WTC11 (cell line): ENCODE results near the gene DNAJC2. TPM values are rescaled to one million over a fixed set of nuclear protein-coding genes. Genes with fewer than 3 reads are reported as not detected.

Experiments
- ATAC-seq: fragments of 200-7000 bp; cut with Tn5 transposase; 2 replicates; pipeline ENCODE4 v1.10.0; 2021; ENCODE audit warnings: mild to moderate bottlenecking, moderate library complexity
- CTCF ChIA-PET: fragments of 300-600 bp; sonication (Branson Sonifier 250); formaldehyde crosslinking; loops from one replicate; lab custom pipeline; 2021; ENCODE audit warnings: antibody characterized with exemption; lab: Charles Lee
- POLR2A ChIA-PET: fragments of 350-600 bp; sonication (Branson Sonifier 250); formaldehyde crosslinking; loops from one replicate; lab custom pipeline; 2021; ENCODE audit warnings: antibody characterized with exemption; lab: Charles Lee
- DNase-seq: peaks from one replicate; pipeline ENCODE4 v3.0.0; 2021; ENCODE audit warnings: low spot score
- H3K27ac Mint-ChIP-seq: 2 replicates; pipeline ENCODE4 v1.8.0; 2021; ENCODE audit warnings: mixed read lengths
- H3K27me3 Mint-ChIP-seq: 2 replicates; pipeline ENCODE4 v1.8.0; 2021; ENCODE audit warnings: low read depth, mild to moderate bottlenecking, moderate library complexity, mixed read lengths
- H3K36me3 Mint-ChIP-seq: 2 replicates; pipeline ENCODE4 v1.8.0; 2021; ENCODE audit warnings: mixed read lengths
- H3K4me1 Mint-ChIP-seq: 2 replicates; pipeline ENCODE4 v1.8.0; 2022; ENCODE audit warnings: mixed read lengths
- H3K4me3 Mint-ChIP-seq: 2 replicates; pipeline ENCODE4 v1.8.0; 2021; ENCODE audit warnings: mild to moderate bottlenecking, moderate library complexity, mixed read lengths
- H3K9me3 Mint-ChIP-seq: 2 replicates; pipeline ENCODE4 v1.8.0; 2021; ENCODE audit warnings: mixed read lengths
- ATF1 ChIP-seq: sonication (generic); formaldehyde crosslinking; IDR thresholded peaks from 2 replicates; pipeline ENCODE4 v1.8.1; 2023; ENCODE audit warnings: mild to moderate bottlenecking, moderate library complexity, missing genetic modification reagents
- CREM ChIP-seq: sonication (generic); formaldehyde crosslinking; IDR thresholded peaks from 2 replicates; pipeline ENCODE4 v1.8.1; 2022; ENCODE audit warnings: mild to moderate bottlenecking, missing genetic modification reagents, moderate library complexity
- CTCF ChIP-seq: fragments of 200-600 bp; IDR thresholded peaks from 2 replicates; pipeline ENCODE4 v1.8.0; 2022; ENCODE audit warnings: antibody characterized with exemption
- E2F5 ChIP-seq: sonication (generic); formaldehyde crosslinking; IDR thresholded peaks from 2 replicates; pipeline ENCODE4 v1.8.1; 2022; ENCODE audit warnings: mild to moderate bottlenecking, moderate library complexity, missing genetic modification reagents
- ELF4 ChIP-seq: sonication (generic); formaldehyde crosslinking; IDR thresholded peaks from 2 replicates; pipeline ENCODE4 v1.8.1; 2022; ENCODE audit warnings: low read depth, mild to moderate bottlenecking, moderate library complexity, missing genetic modification reagents
- ESRRA ChIP-seq: sonication (generic); formaldehyde crosslinking; IDR thresholded peaks from 2 replicates; pipeline ENCODE4 v1.8.1; 2022; ENCODE audit warnings: mild to moderate bottlenecking, missing genetic modification reagents, borderline replicate concordance
- ETV6 ChIP-seq: sonication (generic); formaldehyde crosslinking; IDR thresholded peaks from 2 replicates; pipeline ENCODE4 v1.8.1; 2022; ENCODE audit warnings: mild to moderate bottlenecking, missing genetic modification reagents
- FOXK1 ChIP-seq: sonication (generic); formaldehyde crosslinking; IDR thresholded peaks from 2 replicates; pipeline ENCODE4 v1.8.0; 2022; ENCODE audit warnings: mild to moderate bottlenecking, moderate library complexity, missing genetic modification reagents
- FOXP1 ChIP-seq: sonication (generic); formaldehyde crosslinking; IDR thresholded peaks from 2 replicates; pipeline ENCODE4 v1.8.0; 2022; ENCODE audit warnings: missing genetic modification reagents, mild to moderate bottlenecking, moderate library complexity, borderline replicate concordance
- GABPB1 ChIP-seq: sonication (generic); formaldehyde crosslinking; IDR thresholded peaks from 2 replicates; pipeline ENCODE4 v1.8.1; 2023; ENCODE audit warnings: mild to moderate bottlenecking, missing genetic modification reagents
- HMGA2 ChIP-seq: fragments of 250-450 bp; sonication (Bioruptor Pico); IDR thresholded peaks from 2 replicates; pipeline ENCODE4 v1.4.0; 2021; ENCODE audit warnings: mild to moderate bottlenecking, moderate library complexity
- KAT7 ChIP-seq: sonication (generic); formaldehyde crosslinking; IDR thresholded peaks from 2 replicates; pipeline ENCODE4 v1.8.1; 2023; ENCODE audit warnings: missing genetic modification reagents, mild to moderate bottlenecking, borderline replicate concordance
- NFATC4 ChIP-seq: fragments of 250-450 bp; sonication (Bioruptor Pico); IDR thresholded peaks from 2 replicates; pipeline ENCODE4 v1.9.0; 2021; ENCODE audit warnings: mild to moderate bottlenecking
- NFE2L1 ChIP-seq: sonication (generic); formaldehyde crosslinking; IDR thresholded peaks from 2 replicates; pipeline ENCODE4 v1.8.1; 2023; ENCODE audit warnings: missing genetic modification reagents
- SMAD3 ChIP-seq: sonication (generic); formaldehyde crosslinking; IDR thresholded peaks from 2 replicates; pipeline ENCODE4 v1.8.0; 2022; ENCODE audit warnings: missing genetic modification reagents, mild to moderate bottlenecking, borderline replicate concordance
- ZNF232 ChIP-seq: sonication (generic); formaldehyde crosslinking; IDR thresholded peaks from 2 replicates; pipeline ENCODE4 v1.8.0; 2022; ENCODE audit warnings: mild to moderate bottlenecking, missing genetic modification reagents
- ZNF416 ChIP-seq: fragments of 250-450 bp; sonication (Bioruptor Pico); IDR thresholded peaks from 2 replicates; pipeline ENCODE4 v1.9.0; 2021; ENCODE audit warnings: mild to moderate bottlenecking, inconsistent platforms
- ZSCAN18 ChIP-seq: fragments of 250-450 bp; sonication (Bioruptor Pico); IDR thresholded peaks from 2 replicates; pipeline ENCODE4 v2.1.2; 2022; ENCODE audit warnings: mild to moderate bottlenecking, moderate library complexity
- total RNA-seq: library from RNA; stranded (reverse); gene quantifications from 3 replicates; pipeline ENCODE4 v1.2.3, GENCODE V29; 2021
- TF ChIP-seq, protein P1 (sequence below): sonication (generic); formaldehyde crosslinking; IDR thresholded peaks from 2 replicates; pipeline ENCODE4 v1.8.1; 2023; ENCODE audit warnings: mild to moderate bottlenecking, moderate library complexity, missing genetic modification reagents
- TF ChIP-seq, protein P2 (sequence below): sonication (generic); formaldehyde crosslinking; IDR thresholded peaks from 2 replicates; pipeline ENCODE4 v1.8.1; 2023; ENCODE audit warnings: mild to moderate bottlenecking, missing genetic modification reagents
- TF ChIP-seq, protein P3 (sequence below): fragments of 250-450 bp; sonication (Bioruptor Pico); IDR thresholded peaks from 2 replicates; pipeline ENCODE4 v1.9.0; 2021; ENCODE audit warnings: mild to moderate bottlenecking, borderline replicate concordance

The DNAJC2 gene
- total RNA-seq, 1 experiment from 2014 or later: 39.7 TPM

- TF ChIP-seq ESRRA (CRISPR knock-in tag) (no peak), NFE2L1 (CRISPR knock-in tag) (no peak)
- TF ChIP-seq, protein P1, sequence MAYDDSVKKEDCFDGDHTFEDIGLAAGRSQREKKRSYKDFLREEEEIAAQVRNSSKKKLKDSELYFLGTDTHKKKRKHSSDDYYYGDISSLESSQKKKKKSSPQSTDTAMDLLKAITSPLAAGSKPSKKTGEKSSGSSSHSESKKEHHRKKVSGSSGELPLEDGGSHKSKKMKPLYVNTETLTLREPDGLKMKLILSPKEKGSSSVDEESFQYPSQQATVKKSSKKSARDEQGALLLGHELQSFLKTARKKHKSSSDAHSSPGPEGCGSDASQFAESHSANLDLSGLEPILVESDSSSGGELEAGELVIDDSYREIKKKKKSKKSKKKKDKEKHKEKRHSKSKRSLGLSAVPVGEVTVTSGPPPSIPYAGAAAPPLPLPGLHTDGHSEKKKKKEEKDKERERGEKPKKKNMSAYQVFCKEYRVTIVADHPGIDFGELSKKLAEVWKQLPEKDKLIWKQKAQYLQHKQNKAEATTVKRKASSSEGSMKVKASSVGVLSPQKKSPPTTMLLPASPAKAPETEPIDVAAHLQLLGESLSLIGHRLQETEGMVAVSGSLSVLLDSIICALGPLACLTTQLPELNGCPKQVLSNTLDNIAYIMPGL: no peak
Measured at GRCh38 chr7:103297837-103298179, 46.8 kb downstream of the DNAJC2 start (continued).

- ChIA-PET POLR2A (no interaction called here), CTCF (no interaction called here)
- H3K9me3 Mint-ChIP-seq: peaks cover 7% of the 10 kb centered on the region
- H3K27ac Mint-ChIP-seq: peak within 1 kb of the TSS; percentile 78
- H3K4me1 Mint-ChIP-seq: peaks cover 17% of the 10 kb centered on the region
- H3K27me3 Mint-ChIP-seq: peaks cover 13% of the 10 kb centered on the region
- peak within 1 kb of the TSS; percentile 87 for H3K4me3 Mint-ChIP-seq
- ATAC-seq (peak; percentile 94), DNase-seq (peak; percentile 96)
- H3K36me3 Mint-ChIP-seq: peaks cover 28% of the 10 kb centered on the region
- TF ChIP-seq ETV6 (CRISPR knock-in tag) (peak; percentile 93), ZNF232 (no peak), FOXP1 (CRISPR knock-in tag) (peak; percentile 53; the same call in 1 of the 2 replicates), ATF1 (CRISPR knock-in tag) (no peak), CTCF (peak; percentile 95), SMAD3 (peak; percentile 16; the same call in 1 of the 2 replicates), KAT7 (CRISPR knock-in tag) (0 out of 2 replicates have a peak, but pooled peaks have one; percentile 52), ZSCAN18 (CRISPR knock-in tag) (no peak), CREM (CRISPR knock-in tag) (peak; percentile 68; the same call in 1 of the 2 replicates), ZNF416 (CRISPR knock-in tag) (no peak), NFATC4 (CRISPR knock-in tag) (no peak), FOXK1 (CRISPR knock-in tag) (peak; percentile 76), ELF4 (CRISPR knock-in tag) (0 out of 2 replicates have a peak, but pooled peaks have one; percentile 63), GABPB1 (CRISPR knock-in tag) (peak; percentile 92), E2F5 (peak; percentile 52; the same call in 1 of the 2 replicates), HMGA2 (CRISPR knock-in tag) (no peak), ESRRA (CRISPR knock-in tag) (0 out of 2 replicates have a peak, but pooled peaks have one; percentile 44)
- TF ChIP-seq, protein P2, sequence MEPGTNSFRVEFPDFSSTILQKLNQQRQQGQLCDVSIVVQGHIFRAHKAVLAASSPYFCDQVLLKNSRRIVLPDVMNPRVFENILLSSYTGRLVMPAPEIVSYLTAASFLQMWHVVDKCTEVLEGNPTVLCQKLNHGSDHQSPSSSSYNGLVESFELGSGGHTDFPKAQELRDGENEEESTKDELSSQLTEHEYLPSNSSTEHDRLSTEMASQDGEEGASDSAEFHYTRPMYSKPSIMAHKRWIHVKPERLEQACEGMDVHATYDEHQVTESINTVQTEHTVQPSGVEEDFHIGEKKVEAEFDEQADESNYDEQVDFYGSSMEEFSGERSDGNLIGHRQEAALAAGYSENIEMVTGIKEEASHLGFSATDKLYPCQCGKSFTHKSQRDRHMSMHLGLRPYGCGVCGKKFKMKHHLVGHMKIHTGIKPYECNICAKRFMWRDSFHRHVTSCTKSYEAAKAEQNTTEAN (CRISPR knock-in tag): 0 out of 2 replicates have a peak, but pooled peaks have one; percentile 35
- TF ChIP-seq, protein P3, sequence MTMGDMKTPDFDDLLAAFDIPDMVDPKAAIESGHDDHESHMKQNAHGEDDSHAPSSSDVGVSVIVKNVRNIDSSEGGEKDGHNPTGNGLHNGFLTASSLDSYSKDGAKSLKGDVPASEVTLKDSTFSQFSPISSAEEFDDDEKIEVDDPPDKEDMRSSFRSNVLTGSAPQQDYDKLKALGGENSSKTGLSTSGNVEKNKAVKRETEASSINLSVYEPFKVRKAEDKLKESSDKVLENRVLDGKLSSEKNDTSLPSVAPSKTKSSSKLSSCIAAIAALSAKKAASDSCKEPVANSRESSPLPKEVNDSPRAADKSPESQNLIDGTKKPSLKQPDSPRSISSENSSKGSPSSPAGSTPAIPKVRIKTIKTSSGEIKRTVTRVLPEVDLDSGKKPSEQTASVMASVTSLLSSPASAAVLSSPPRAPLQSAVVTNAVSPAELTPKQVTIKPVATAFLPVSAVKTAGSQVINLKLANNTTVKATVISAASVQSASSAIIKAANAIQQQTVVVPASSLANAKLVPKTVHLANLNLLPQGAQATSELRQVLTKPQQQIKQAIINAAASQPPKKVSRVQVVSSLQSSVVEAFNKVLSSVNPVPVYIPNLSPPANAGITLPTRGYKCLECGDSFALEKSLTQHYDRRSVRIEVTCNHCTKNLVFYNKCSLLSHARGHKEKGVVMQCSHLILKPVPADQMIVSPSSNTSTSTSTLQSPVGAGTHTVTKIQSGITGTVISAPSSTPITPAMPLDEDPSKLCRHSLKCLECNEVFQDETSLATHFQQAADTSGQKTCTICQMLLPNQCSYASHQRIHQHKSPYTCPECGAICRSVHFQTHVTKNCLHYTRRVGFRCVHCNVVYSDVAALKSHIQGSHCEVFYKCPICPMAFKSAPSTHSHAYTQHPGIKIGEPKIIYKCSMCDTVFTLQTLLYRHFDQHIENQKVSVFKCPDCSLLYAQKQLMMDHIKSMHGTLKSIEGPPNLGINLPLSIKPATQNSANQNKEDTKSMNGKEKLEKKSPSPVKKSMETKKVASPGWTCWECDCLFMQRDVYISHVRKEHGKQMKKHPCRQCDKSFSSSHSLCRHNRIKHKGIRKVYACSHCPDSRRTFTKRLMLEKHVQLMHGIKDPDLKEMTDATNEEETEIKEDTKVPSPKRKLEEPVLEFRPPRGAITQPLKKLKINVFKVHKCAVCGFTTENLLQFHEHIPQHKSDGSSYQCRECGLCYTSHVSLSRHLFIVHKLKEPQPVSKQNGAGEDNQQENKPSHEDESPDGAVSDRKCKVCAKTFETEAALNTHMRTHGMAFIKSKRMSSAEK: no peak
- TF ChIP-seq, protein P1: peak; percentile 83; the same call in 1 of the 2 replicates
Measured at GRCh38 chr7:103296901-103297836, 47.4 kb downstream of the DNAJC2 start, which contains the start of gene PMPCB. Gene PMPCB, plus strand, starts transcription at chr7:103297435. Its CDS starts 25 bp downstream, at chr7:103297460.
